OCI-LY1 (cell line): ENCODE measurements around the gene EHD2.
"Not testable (repeated sequence)": the region's sequence is repeated elsewhere in the genome, so short reads cannot be mapped to it uniquely, and the experiment has no call there.

Experiments
- H2AFZ ChIP-seq: fragments of 200-600 bp; sonication (generic), shearing (Covaris generic); 2 replicates; pipeline ENCODE4 v1.6.0; 2014; ENCODE audit warnings: antibody characterized with exemption, mild to moderate bottlenecking, low read length
- H3F3A ChIP-seq: fragments of 200-600 bp; sonication (generic), shearing (Covaris generic); 2 replicates; pipeline ENCODE4 v1.6.0; 2014; ENCODE audit warnings: mild to moderate bottlenecking, antibody characterized with exemption, low read length, moderate library complexity; ENCODE audit not compliant: insufficient read depth
- H3K27ac ChIP-seq: fragments of 200-600 bp; sonication (generic); 2 replicates; pipeline ENCODE4 v1.5.1; 2014; ENCODE audit warnings: low read length, mixed run types, mild to moderate bottlenecking, low read depth; ENCODE audit not compliant: poor library complexity, severe bottlenecking
- H3K27me3 ChIP-seq: fragments of 200-600 bp; sonication (generic); 2 replicates; pipeline ENCODE4 v1.6.0; 2014; ENCODE audit warnings: antibody characterized with exemption, mild to moderate bottlenecking, low read length, moderate library complexity; ENCODE audit not compliant: insufficient read depth
- H3K36me3 ChIP-seq: fragments of 200-600 bp; sonication (generic); 2 replicates; pipeline ENCODE4 v1.6.1; 2014; ENCODE audit warnings: mild to moderate bottlenecking, antibody characterized with exemption, low read length, moderate library complexity, mixed read lengths; ENCODE audit not compliant: insufficient read depth
- H3K4me1 ChIP-seq: fragments of 200-600 bp; sonication (generic); 2 replicates; pipeline ENCODE4 v1.5.1; 2014; ENCODE audit warnings: mild to moderate bottlenecking, low read length, moderate library complexity; ENCODE audit not compliant: insufficient read depth, severe bottlenecking
- H3K4me2 ChIP-seq: fragments of 200-600 bp; sonication (generic), shearing (Covaris generic); 2 replicates; pipeline ENCODE4 v1.6.1; 2014; ENCODE audit warnings: low read length
- H3K4me3 ChIP-seq: fragments of 200-600 bp; sonication (generic); 2 replicates; pipeline ENCODE4 v1.5.1; 2014; ENCODE audit warnings: low read length, low read depth, mild to moderate bottlenecking, mixed read lengths; ENCODE audit not compliant: poor library complexity, severe bottlenecking
- H3K79me2 ChIP-seq: fragments of 200-600 bp; shearing (Covaris generic); 2 replicates; pipeline ENCODE4 v1.6.1; 2016; ENCODE audit warnings: mixed run types, low read length, mixed read lengths; ENCODE audit not compliant: insufficient read depth
- H3K9ac ChIP-seq: fragments of 200-600 bp; sonication (generic), shearing (Covaris generic); 2 replicates; pipeline ENCODE4 v1.6.1; 2014; ENCODE audit warnings: mild to moderate bottlenecking, low read length, mixed read lengths
- H3K9me2 ChIP-seq: fragments of 200-600 bp; sonication (generic), shearing (Covaris generic); 2 replicates; pipeline ENCODE4 v1.6.1; 2014; ENCODE audit warnings: low read depth, mild to moderate bottlenecking, low read length, mixed read lengths
- H3K9me3 ChIP-seq: fragments of 200-600 bp; shearing (Covaris generic); 2 replicates; pipeline ENCODE4 v1.6.1; 2014; ENCODE audit warnings: low read length, mixed read lengths
- H4K20me1 ChIP-seq: fragments of 200-600 bp; sonication (generic), shearing (Covaris generic); 2 replicates; pipeline ENCODE4 v1.6.0; 2016; ENCODE audit warnings: mild to moderate bottlenecking, low read length; ENCODE audit not compliant: insufficient read depth
- EZH2 ChIP-seq: fragments of 200-600 bp; sonication (generic), shearing (Covaris generic); IDR thresholded peaks from 2 replicates; pipeline ENCODE4 v1.8.0; 2017; ENCODE audit warnings: borderline replicate concordance, mixed run types, mild to moderate bottlenecking, antibody characterized with exemption, low read length, moderate library complexity, mixed read lengths
- TF ChIP-seq, protein P1 (sequence below): fragments of 200-600 bp; sonication (generic), shearing (Covaris generic); IDR thresholded peaks from 2 replicates; pipeline ENCODE4 v1.5.1; 2017; ENCODE audit warnings: mild to moderate bottlenecking, antibody characterized with exemption, low read length, moderate library complexity, mixed read lengths

EHD2 gene

DNA sequence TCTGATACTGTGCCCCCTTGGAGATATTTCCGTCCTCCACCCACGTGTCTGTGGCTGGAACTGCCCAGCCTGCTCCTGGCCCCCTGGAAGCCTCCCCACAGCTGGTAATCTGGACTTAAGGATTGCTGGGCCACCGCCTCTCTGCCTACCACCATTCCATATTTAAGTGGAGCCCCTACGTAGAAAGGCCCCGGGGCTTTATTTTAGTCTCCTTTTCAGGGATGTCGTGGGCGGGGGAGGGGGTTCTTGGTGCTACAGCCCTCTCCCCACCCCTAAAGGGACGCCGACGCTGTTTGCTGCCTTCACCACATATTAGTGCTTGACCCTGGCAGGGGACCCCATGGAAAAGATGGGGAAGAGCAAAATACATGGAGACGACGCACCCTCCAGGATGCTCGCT, 29.4 kb downstream of the EHD2 start:
- H3K4me3 ChIP-seq = no peak overlapping the region
- no peaks in the 10 kb centered on the region for H4K20me1 ChIP-seq
- H3K9me2 ChIP-seq = no peaks in the 10 kb centered on the region
- peaks cover 11% of the 10 kb centered on the region; the same call in 1 of the 2 replicates for H3K79me2 ChIP-seq
- H3K9me3 ChIP-seq = no peaks in the 10 kb centered on the region
- H3F3A ChIP-seq = no peaks in the 10 kb centered on the region
- H3K4me1 ChIP-seq = peaks cover 33% of the 10 kb centered on the region
- H3K27ac ChIP-seq = no peak overlapping the region
- TF ChIP-seq EZH2 = no peak
- TF ChIP-seq, protein P1, sequence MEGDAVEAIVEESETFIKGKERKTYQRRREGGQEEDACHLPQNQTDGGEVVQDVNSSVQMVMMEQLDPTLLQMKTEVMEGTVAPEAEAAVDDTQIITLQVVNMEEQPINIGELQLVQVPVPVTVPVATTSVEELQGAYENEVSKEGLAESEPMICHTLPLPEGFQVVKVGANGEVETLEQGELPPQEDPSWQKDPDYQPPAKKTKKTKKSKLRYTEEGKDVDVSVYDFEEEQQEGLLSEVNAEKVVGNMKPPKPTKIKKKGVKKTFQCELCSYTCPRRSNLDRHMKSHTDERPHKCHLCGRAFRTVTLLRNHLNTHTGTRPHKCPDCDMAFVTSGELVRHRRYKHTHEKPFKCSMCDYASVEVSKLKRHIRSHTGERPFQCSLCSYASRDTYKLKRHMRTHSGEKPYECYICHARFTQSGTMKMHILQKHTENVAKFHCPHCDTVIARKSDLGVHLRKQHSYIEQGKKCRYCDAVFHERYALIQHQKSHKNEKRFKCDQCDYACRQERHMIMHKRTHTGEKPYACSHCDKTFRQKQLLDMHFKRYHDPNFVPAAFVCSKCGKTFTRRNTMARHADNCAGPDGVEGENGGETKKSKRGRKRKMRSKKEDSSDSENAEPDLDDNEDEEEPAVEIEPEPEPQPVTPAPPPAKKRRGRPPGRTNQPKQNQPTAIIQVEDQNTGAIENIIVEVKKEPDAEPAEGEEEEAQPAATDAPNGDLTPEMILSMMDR = no peak
- H3K27me3 ChIP-seq = no peaks in the 10 kb centered on the region
- no peak overlapping the region for H2AFZ ChIP-seq
- H3K9ac ChIP-seq = no peak overlapping the region
- no peak overlapping the region for H3K4me2 ChIP-seq
- peaks cover 9% of the 10 kb centered on the region; the same call in 1 of the 2 replicates for H3K36me3 ChIP-seq

DNA sequence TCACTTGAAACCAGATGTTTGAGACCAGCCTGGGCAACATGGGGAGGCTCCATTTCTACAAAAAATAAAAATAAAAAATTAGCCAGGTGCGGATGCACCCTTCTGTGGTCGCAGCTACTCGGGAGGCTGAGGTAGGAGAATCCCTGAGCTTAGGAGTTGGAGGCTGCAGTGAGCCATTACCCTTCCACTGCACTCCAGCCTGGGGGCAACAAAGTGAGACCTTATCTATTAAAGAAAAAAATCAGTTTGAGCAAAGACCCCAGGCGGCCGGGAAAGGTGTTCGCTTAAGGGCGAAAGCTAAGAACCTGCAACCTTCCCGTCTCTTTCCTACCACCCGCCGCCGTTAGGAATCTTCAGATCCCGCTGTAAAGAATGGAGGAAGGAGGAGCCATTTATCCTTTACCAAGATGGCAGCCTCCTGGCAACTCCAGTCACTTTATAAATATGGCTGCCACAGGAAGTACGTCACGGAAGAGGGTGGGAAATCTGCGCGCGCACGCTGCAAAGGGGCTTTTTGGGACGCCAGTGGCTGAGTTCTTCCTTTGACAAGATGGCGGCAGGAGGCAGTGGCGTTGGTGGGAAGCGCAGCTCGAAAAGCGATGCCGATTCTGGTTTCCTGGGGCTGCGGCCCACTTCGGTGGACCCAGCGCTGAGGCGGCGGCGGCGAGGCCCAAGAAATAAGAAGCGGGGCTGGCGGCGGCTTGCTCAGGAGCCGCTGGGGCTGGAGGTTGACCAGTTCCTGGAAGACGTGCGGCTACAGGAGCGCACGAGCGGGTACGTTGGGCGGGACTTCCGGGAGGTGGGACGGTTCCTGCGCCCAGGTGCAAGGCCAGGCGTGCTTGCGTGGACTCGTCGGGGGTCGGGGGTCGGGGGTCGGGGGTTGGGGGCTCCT, 32.0 kb downstream of the EHD2 start, which contains the start of gene NOP53:
NOP53 (plus strand) TSS at position 537 of the 892 bp plus-strand sequence; CDS start at position 551, 14 bp downstream.
- no peaks in the 10 kb centered on the region for H3F3A ChIP-seq

GRCh38 chr19:47746129-47746528, 32.9 kb downstream of the EHD2 start:
- not testable (repeated sequence) for H3K27ac ChIP-seq, H2AFZ ChIP-seq, H4K20me1 ChIP-seq, H3K9me3 ChIP-seq, H3K27me3 ChIP-seq, H3F3A ChIP-seq, H3K9me2 ChIP-seq
- H3K4me2 ChIP-seq = peak overlapping the region; percentile 77
- peaks cover 11% of the 10 kb centered on the region; the same call in 1 of the 2 replicates for H3K79me2 ChIP-seq
- peaks cover 41% of the 10 kb centered on the region for H3K36me3 ChIP-seq
- peaks cover 48% of the 10 kb centered on the region for H3K4me1 ChIP-seq
- H3K9ac ChIP-seq = peak overlapping the region; percentile 90
- H3K4me3 ChIP-seq = peak overlapping the region; percentile 94

More for the DNA sequence above, 32.0 kb downstream of the EHD2 start, which contains the start of gene NOP53:
- Histone ChIP-seq H3K4me3 (peak within 1 kb of the TSS; percentile 94), H4K20me1 (no peaks in the 10 kb centered on the region), H3K36me3 (peaks cover 33% of the 10 kb centered on the region), H3K27ac (peak within 1 kb of the TSS; percentile 77), H3K4me1 (peaks cover 48% of the 10 kb centered on the region), H3K27me3 (no peaks in the 10 kb centered on the region), H3K9me2 (no peaks in the 10 kb centered on the region), H3K4me2 (peak within 1 kb of the TSS; percentile 77), H3K9ac (peak within 1 kb of the TSS; percentile 90), H3K9me3 (no peaks in the 10 kb centered on the region), H3K79me2 (peaks cover 11% of the 10 kb centered on the region; the same call in 1 of the 2 replicates), H2AFZ (peak within 1 kb of the TSS; percentile 87; the same call in 1 of the 2 replicates)
- TF ChIP-seq, protein P1 = no peak
- no peak for TF ChIP-seq EZH2
